ENCODE data around the gene SNRPE. TPM values are rescaled to one million over a fixed set of nuclear protein-coding genes. Genes with fewer than 3 reads are reported as not detected.
A peak's percentile ranks its signal among the peaks of the same experiment; 100 is the strongest.

SNRPE gene
- polyA plus RNA-seq, 1 donor: 150 TPM

- DNase-seq: peak; percentile 30 to 38
- no peak overlapping the region for H3K27ac ChIP-seq (ENCODE audit: low read length)
- no peak overlapping the region for H3K4me3 ChIP-seq (ENCODE audit: low read length)
These were observed 9.9 kb downstream of the SNRPE start for GRCh38 chr1:203871114-203871880.

DNA sequence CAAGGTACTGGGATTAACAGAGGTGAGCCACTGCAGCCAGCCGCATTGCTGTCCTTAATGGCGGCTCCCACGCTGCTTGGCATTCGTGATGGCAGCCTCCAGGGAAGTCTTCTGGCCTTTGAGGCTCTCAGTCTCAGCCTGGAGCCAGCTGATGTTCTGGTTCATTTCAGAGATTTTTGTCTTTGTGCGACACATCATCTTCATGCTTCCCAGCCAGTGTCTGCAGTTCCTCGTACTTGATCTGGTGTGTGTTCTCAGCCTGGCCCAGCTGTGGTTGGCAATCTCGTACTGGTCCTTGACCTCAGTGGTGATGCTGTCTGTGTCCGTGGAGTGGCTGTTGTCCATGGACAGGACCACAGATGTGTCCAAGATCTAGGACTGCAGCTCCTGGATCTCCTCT is 11.7 kb downstream of the SNRPE start:
- no peak overlapping the region for H3K27ac ChIP-seq (ENCODE audit: low read length)
- no peaks in the 10 kb centered on the region for H3K27me3 ChIP-seq (ENCODE audit: control insufficient read depth, insufficient read depth, low read length)
- H3K36me3 ChIP-seq (ENCODE audit: control insufficient read depth, insufficient read depth, low read length): peaks cover 30% of the 10 kb centered on the region
- H3K4me3 ChIP-seq (ENCODE audit: low read length): no peak overlapping the region
- no CpG with 5 or more reads among the region's 8 CpGs for WGBS (ENCODE audit: insufficient coverage, low lambda C conversion rate)
- no peaks in the 10 kb centered on the region for H3K9me3 ChIP-seq (ENCODE audit: control insufficient read depth, low read depth, low read length)
- no peak for DNase-seq
- no peaks in the 10 kb centered on the region for H3K4me1 ChIP-seq (ENCODE audit: control insufficient read depth, insufficient read depth, low read length)

More at GRCh38 chr1:203871114-203871880, 9.9 kb downstream of the SNRPE start:
- Histone ChIP-seq H3K27me3 (ENCODE audit: control insufficient read depth, insufficient read depth, low read length) (no peaks in the 10 kb centered on the region), H3K4me1 (ENCODE audit: control insufficient read depth, insufficient read depth, low read length) (no peaks in the 10 kb centered on the region), H3K9me3 (ENCODE audit: control insufficient read depth, low read depth, low read length) (no peaks in the 10 kb centered on the region), H3K36me3 (ENCODE audit: control insufficient read depth, insufficient read depth, low read length) (peaks cover 43% of the 10 kb centered on the region)
- WGBS (ENCODE audit: insufficient coverage, low lambda C conversion rate): no CpG with 5 or more reads among the region's 3 CpGs

DNA sequence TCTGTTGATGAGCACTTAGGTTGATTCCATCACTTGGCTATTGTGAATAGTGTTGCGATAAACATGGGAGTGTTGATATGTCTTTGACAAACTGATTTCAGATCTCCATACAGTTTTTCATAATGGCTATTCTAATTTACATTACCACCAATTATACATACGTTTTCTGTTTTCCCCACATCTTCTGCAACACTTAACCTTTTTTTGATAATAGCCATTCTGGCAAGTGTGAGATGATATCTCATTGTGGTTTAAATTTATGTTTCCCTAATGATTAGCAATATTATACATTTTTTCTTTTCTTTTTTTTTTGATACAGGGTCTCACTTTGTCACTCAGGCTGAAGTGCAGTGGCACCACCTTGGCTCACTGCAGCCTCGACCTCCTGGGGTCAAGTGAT is 17.0 kb downstream of the SNRPE start:
- 100% methylated on average over 1 of the region's 3 CpGs for WGBS (ENCODE audit: insufficient coverage, low lambda C conversion rate)
- Histone ChIP-seq H3K27ac (ENCODE audit: low read length) (no peak overlapping the region), H3K4me3 (ENCODE audit: low read length) (no peak overlapping the region), H3K27me3 (ENCODE audit: control insufficient read depth, insufficient read depth, low read length) (no peaks in the 10 kb centered on the region), H3K4me1 (ENCODE audit: control insufficient read depth, insufficient read depth, low read length) (no peaks in the 10 kb centered on the region), H3K9me3 (ENCODE audit: control insufficient read depth, low read depth, low read length) (no peaks in the 10 kb centered on the region), H3K36me3 (ENCODE audit: control insufficient read depth, insufficient read depth, low read length) (peaks cover 5% of the 10 kb centered on the region)
- DNase-seq: no peak

- Histone ChIP-seq H3K27me3 (ENCODE audit: control insufficient read depth, insufficient read depth, low read length) (no peaks in the 10 kb centered on the region), H3K9me3 (ENCODE audit: control insufficient read depth, low read depth, low read length) (no peaks in the 10 kb centered on the region), H3K4me1 (ENCODE audit: control insufficient read depth, insufficient read depth, low read length) (no peaks in the 10 kb centered on the region), H3K27ac (ENCODE audit: low read length) (no peak overlapping the region), H3K4me3 (ENCODE audit: low read length) (no peak overlapping the region), H3K36me3 (ENCODE audit: control insufficient read depth, insufficient read depth, low read length) (no peaks in the 10 kb centered on the region)
- no CpG with 5 or more reads among the region's 5 CpGs for WGBS (ENCODE audit: insufficient coverage, low lambda C conversion rate)
- DNase-seq: no peak
These were observed 19.2 kb downstream of the SNRPE start for GRCh38 chr1:203880606-203881005.

- Histone ChIP-seq H3K36me3 (ENCODE audit: control insufficient read depth, insufficient read depth, low read length) (no peaks in the 10 kb centered on the region), H3K4me1 (ENCODE audit: control insufficient read depth, insufficient read depth, low read length) (no peaks in the 10 kb centered on the region), H3K27ac (ENCODE audit: low read length) (no peak overlapping the region), H3K27me3 (ENCODE audit: control insufficient read depth, insufficient read depth, low read length) (no peaks in the 10 kb centered on the region), H3K9me3 (ENCODE audit: control insufficient read depth, low read depth, low read length) (no peaks in the 10 kb centered on the region), H3K4me3 (ENCODE audit: low read length) (no peak overlapping the region)
- DNase-seq: no peak
These were observed 27.4 kb downstream of the SNRPE start for GRCh38 chr1:203888807-203889251.

DNA sequence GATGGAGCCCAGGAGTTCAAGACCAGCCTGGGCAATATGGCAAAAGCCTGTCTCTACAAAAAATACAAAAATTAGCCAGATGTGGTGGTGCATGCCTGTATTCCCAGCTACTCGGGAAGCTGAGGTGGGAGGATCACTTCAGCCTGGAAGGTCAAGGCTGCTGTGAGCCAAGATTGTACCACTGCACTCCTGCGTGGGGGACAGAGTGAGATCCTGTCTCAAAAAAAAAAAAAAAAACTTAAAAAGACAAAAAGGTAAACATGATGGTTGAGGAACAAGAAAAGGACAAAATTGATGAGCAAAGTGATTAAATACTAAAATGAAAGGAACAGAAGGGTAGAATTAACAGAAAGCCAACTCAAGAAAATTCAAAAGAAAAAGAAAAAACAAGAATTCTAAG is 30.6 kb downstream of the SNRPE start:
- 75% methylated on average over 2 of the region's 2 CpGs for WGBS (ENCODE audit: insufficient coverage, low lambda C conversion rate)
- H3K4me3 ChIP-seq (ENCODE audit: low read length): no peak overlapping the region
- H3K4me1 ChIP-seq (ENCODE audit: control insufficient read depth, insufficient read depth, low read length): no peaks in the 10 kb centered on the region
- DNase-seq: no peak
- no peak overlapping the region for H3K27ac ChIP-seq (ENCODE audit: low read length)
- H3K36me3 ChIP-seq (ENCODE audit: control insufficient read depth, insufficient read depth, low read length): no peaks in the 10 kb centered on the region
- no peaks in the 10 kb centered on the region for H3K27me3 ChIP-seq (ENCODE audit: control insufficient read depth, insufficient read depth, low read length)
- H3K9me3 ChIP-seq (ENCODE audit: control insufficient read depth, low read depth, low read length): no peaks in the 10 kb centered on the region

DNA sequence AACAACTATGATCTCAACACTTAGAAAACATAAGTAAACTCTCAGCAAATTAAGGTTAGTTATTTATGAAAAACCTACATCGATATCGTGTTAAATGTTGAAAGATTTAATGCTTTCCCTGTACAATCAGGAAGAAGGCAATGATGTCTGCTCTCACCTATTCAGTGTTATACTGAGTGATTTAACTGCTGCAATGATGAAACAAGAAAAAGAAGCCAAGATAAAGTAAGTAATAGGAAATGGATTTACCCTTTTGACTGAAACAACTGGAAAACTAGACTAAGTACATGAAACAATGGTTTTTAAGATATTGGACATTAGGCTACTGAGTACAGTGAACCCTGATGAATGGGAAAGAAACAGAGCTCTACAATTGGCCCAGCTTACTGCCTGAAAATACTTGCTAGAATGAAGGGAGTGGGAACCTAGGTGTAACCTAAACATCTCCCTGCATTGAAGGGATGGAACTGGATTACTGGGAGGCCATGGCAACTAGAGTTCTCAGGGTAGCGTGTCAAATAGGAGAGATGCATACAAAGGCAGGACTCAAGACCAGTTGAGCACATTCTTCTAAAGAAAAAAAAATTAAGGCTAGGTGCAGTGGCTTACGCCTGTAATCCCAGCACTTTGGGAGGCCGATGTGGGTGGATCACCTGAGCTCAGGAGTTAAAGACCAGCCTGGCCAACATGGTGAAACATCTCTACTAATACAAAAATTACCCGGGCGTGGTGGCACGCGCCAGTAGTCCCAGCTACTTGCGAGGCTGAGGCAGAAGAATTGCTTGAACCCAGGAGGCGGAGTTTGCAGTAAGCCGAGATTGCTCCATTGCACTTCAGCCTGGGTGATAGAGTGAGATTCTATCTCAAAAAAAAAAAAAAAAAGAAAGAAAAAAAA is 37.3 kb downstream of the SNRPE start:
- WGBS (ENCODE audit: insufficient coverage, low lambda C conversion rate): no CpG with 5 or more reads among the region's 12 CpGs

GRCh38 chr1:203899353-203899716 is 37.9 kb downstream of the SNRPE start:
- DNase-seq: peak in 1 of 2 donors; percentile 13
- WGBS (ENCODE audit: insufficient coverage, low lambda C conversion rate): no CpG with 5 or more reads among the region's 1 CpG
- no peak overlapping the region for H3K27ac ChIP-seq (ENCODE audit: low read length)

More for the DNA sequence above, 37.3 kb downstream of the SNRPE start:
- peaks cover 7% of the 10 kb centered on the region for H3K9me3 ChIP-seq (ENCODE audit: control insufficient read depth, low read depth, low read length)
- no peaks in the 10 kb centered on the region for H3K36me3 ChIP-seq (ENCODE audit: control insufficient read depth, insufficient read depth, low read length)
- H3K4me3 ChIP-seq (ENCODE audit: low read length): no peak overlapping the region
- peak overlapping the region; percentile 47 for H3K27ac ChIP-seq (ENCODE audit: low read length)
- DNase-seq: peak; percentile 17 to 22
- peaks cover 8% of the 10 kb centered on the region for H3K4me1 ChIP-seq (ENCODE audit: control insufficient read depth, insufficient read depth, low read length)
- no peaks in the 10 kb centered on the region for H3K27me3 ChIP-seq (ENCODE audit: control insufficient read depth, insufficient read depth, low read length)

DNA sequence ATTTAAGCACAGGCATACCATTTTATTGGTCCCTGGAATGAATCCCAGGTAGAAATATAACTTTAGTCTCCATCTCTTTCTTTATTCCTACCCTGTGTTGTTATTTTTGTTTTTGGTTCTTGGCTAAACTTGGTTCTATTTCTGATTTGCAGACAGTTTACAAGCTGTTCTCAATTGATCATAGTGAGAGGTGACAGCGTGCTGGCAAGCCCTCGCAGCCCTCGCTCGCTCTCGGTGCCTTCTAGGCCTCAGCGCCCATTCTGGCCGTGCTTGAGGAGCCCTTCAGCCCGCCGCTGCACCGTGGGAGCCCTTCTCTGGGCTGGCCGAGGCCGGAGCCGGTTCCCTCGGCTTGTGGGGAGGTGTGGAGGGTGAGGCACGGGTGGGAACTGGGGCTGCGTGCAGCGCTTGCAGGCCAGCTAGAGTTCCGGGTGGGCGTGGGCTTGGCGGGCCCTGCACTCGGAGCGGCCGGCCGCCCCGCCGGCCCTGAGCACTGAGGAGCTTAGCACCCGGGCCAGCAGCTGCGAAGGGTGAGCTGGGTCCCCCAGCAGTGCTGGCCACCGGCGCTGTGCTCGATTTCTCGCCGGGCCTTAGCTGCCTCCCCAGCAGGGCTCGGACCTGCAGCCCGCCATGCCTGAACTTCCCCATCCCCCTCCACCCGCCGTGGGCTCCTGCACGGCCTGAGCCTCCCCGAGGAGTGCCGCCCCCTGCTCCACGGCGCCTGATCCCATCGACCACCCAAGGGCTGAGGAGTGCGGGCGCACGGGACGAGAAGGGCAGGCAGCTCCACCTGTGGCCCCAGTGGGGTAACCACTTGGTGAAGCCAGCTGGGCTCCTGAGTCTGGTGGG is 38.7 kb downstream of the SNRPE start:
- H3K4me3 ChIP-seq (ENCODE audit: low read length): no peak overlapping the region
- no peak for DNase-seq
- H3K36me3 ChIP-seq (ENCODE audit: control insufficient read depth, insufficient read depth, low read length): no peaks in the 10 kb centered on the region
- no CpG with 5 or more reads among the region's 47 CpGs for WGBS (ENCODE audit: insufficient coverage, low lambda C conversion rate)
- no peaks in the 10 kb centered on the region for H3K27me3 ChIP-seq (ENCODE audit: control insufficient read depth, insufficient read depth, low read length)
- peaks cover 8% of the 10 kb centered on the region for H3K4me1 ChIP-seq (ENCODE audit: control insufficient read depth, insufficient read depth, low read length)
- peaks cover 7% of the 10 kb centered on the region for H3K9me3 ChIP-seq (ENCODE audit: control insufficient read depth, low read depth, low read length)
- no peak overlapping the region for H3K27ac ChIP-seq (ENCODE audit: low read length)

More at GRCh38 chr1:203899353-203899716, 37.9 kb downstream of the SNRPE start:
- no peak overlapping the region for H3K4me3 ChIP-seq (ENCODE audit: low read length)
- H3K4me1 ChIP-seq (ENCODE audit: control insufficient read depth, insufficient read depth, low read length): peaks cover 8% of the 10 kb centered on the region
- H3K9me3 ChIP-seq (ENCODE audit: control insufficient read depth, low read depth, low read length): peaks cover 7% of the 10 kb centered on the region
- no peaks in the 10 kb centered on the region for H3K36me3 ChIP-seq (ENCODE audit: control insufficient read depth, insufficient read depth, low read length)
- no peaks in the 10 kb centered on the region for H3K27me3 ChIP-seq (ENCODE audit: control insufficient read depth, insufficient read depth, low read length)

DNA sequence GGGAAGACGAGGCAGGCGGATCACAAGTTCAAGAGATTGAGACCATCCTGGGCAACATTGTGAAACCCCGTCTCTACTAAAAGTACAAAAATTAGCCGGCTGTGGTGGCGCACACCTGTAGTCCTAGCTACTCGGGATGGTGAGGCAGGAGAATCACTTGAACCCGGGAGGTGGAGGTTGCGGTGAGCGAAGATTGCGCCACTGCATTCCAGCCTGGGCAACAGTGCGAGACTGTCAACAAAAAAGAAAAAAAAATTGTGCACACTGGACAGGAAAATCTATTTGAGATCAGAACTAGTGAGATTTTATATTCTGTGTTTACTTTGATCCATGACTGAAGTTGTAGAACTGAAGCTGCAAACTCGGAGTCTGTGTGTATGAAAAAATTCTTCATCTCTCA is 40.2 kb downstream of the SNRPE start:
- DNase-seq: no peak
- Histone ChIP-seq H3K4me3 (ENCODE audit: low read length) (no peak overlapping the region), H3K27ac (ENCODE audit: low read length) (no peak overlapping the region), H3K9me3 (ENCODE audit: control insufficient read depth, low read depth, low read length) (peaks cover 7% of the 10 kb centered on the region), H3K36me3 (ENCODE audit: control insufficient read depth, insufficient read depth, low read length) (no peaks in the 10 kb centered on the region), H3K4me1 (ENCODE audit: control insufficient read depth, insufficient read depth, low read length) (peaks cover 8% of the 10 kb centered on the region), H3K27me3 (ENCODE audit: control insufficient read depth, insufficient read depth, low read length) (no peaks in the 10 kb centered on the region)
- WGBS (ENCODE audit: insufficient coverage, low lambda C conversion rate): 100% methylated on average over 4 of the region's 12 CpGs

Data from large intestine (tissue), 3 donors.